Body of pancreas (tissue), 2 donors: ENCODE results near the gene PRKAG2. TPM values are rescaled to one million over a fixed set of nuclear protein-coding genes. Genes with fewer than 3 reads are reported as not detected.

Source experiments
- small RNA-seq: library from RNA; depleted of rRNA; stranded (forward); fragments of <200 nt; gene quantifications from one replicate; pipeline ENCODE3, GENCODE V24; 2016
- total RNA-seq, 2 donors: library from RNA; depleted of rRNA; stranded (reverse); fragments of >200 nt; gene quantifications; one replicate each; pipeline ENCODE4 v1.1.0, GENCODE V29; 2016

PRKAG2 gene
- total RNA-seq, 2 donors from 2014 or later: 9.9 to 24.4 TPM

Small RNAs within 50 kb of the gene (small RNA-seq; reads per million reads assigned to genes)
- gene RF00019 (not detected), gene RNU6-604P (not detected)

Other genes starting within 250 kb of the PRKAG2 start
- not detected for gene GALNTL5, start 79.3 kb upstream of the PRKAG2 start, total RNA-seq
- gene GALNT11, start 148.6 kb upstream of the PRKAG2 start, total RNA-seq: 10 to 100 TPM; 45.9 to 54.4 TPM